ENCODE results near the gene MAST4.

GRCh38 chr5:67176936-67177335 is 580.7 kb downstream of the MAST4 start:
- no peak for TF ChIP-seq CTCF (IDR thresholded peaks at IDR 0.05)
- no peak for TF ChIP-seq POLR2A (IDR thresholded peaks at IDR 0.05)

Data from esophagus squamous epithelium (tissue), 4 donors.